H1 (cell line): ENCODE results near the gene POLG. TPM values are rescaled to one million over a fixed set of nuclear protein-coding genes. Genes with fewer than 3 reads are reported as not detected.

Experiments used
- CTCF ChIA-PET: fragments of 300-600 bp; sonication (Branson Sonifier 250); formaldehyde crosslinking; loops from one replicate; lab custom pipeline; 2021; ENCODE audit not compliant: partially characterized antibody; lab: Charles Lee
- POLR2A ChIA-PET: fragments of 300-600 bp; sonication (Branson Sonifier 250); formaldehyde crosslinking; loops from one replicate; lab custom pipeline; 2021; ENCODE audit warnings: inconsistent platforms; ENCODE audit not compliant: partially characterized antibody; lab: Charles Lee
- DNase-seq, 2 experiments: peaks; one replicate each; pipeline versions ENCODE4 v3.0.0 to v3.0.0-alpha.2; 2010 to 2022; ENCODE audit warnings: low spot score in 2 of 2, low read depth in 1 of 2, mixed read lengths in 1 of 2
- FAIRE-seq: peaks from 2 replicates; lab custom pipeline; 2011; peaks lifted over from hg19 to GRCh38; lab: Jason Lieb, UNC
- H2AFZ ChIP-seq: 2 replicates; pipeline ENCODE4 v1.8.1; 2012; ENCODE audit warnings: low read length, inconsistent platforms
- H2AK5ac ChIP-seq: 2 replicates; pipeline ENCODE4 v1.6.1; 2013; ENCODE audit warnings: low read depth, low read length
- H2BK120ac ChIP-seq: replicated peaks from 2 replicates; pipeline ENCODE3; 2013; ENCODE audit warnings: low read depth, low read length, inconsistent platforms
- H2BK12ac ChIP-seq: 2 replicates; pipeline ENCODE4 v1.6.1; 2013; ENCODE audit warnings: low read depth, low read length
- H2BK15ac ChIP-seq: 2 replicates; pipeline ENCODE4 v1.6.1; 2013; ENCODE audit warnings: low read length
- H2BK20ac ChIP-seq: 2 replicates; pipeline ENCODE4 v1.6.1; 2013; ENCODE audit warnings: low read length
- H2BK5ac ChIP-seq: 2 replicates; pipeline ENCODE4 v1.6.1; 2013; ENCODE audit warnings: low read depth, low read length
- H3K14ac ChIP-seq: 2 replicates; pipeline ENCODE4 v1.6.1; 2013; ENCODE audit warnings: inconsistent platforms; ENCODE audit not compliant: insufficient read length
- H3K18ac ChIP-seq: 2 replicates; pipeline ENCODE4 v1.6.1; 2013; ENCODE audit warnings: low read length; ENCODE audit errors: extremely low read depth
- H3K23ac ChIP-seq: 2 replicates; pipeline ENCODE4 v1.6.1; 2013; ENCODE audit warnings: inconsistent platforms; ENCODE audit not compliant: insufficient read length
- H3K23me2 ChIP-seq: 2 replicates; pipeline ENCODE4 v1.6.1; 2013; ENCODE audit warnings: low read depth, low read length
- H3K27ac ChIP-seq: 2 replicates; pipeline ENCODE4 v1.6.1; 2011; ENCODE audit warnings: low read depth, low read length, inconsistent platforms
- H3K27me3 ChIP-seq, 4 experiments: replicated peaks in 1 of 4; 1 replicate in 1 of 4; 2 replicates in 3 of 4; pipeline versions ENCODE4 v1.6.1 to v1.8.1; 2011 to 2013; ENCODE audit warnings: low read length in 3 of 4, mild to moderate bottlenecking in 3 of 4, inconsistent platforms in 2 of 4, mixed read lengths in 2 of 4, moderate library complexity in 1 of 4; ENCODE audit not compliant: control insufficient read depth in 3 of 4, insufficient read depth in 3 of 4; ENCODE audit errors: extremely low read depth in 1 of 4
- H3K36me3 ChIP-seq, 4 experiments: 2 replicates each; pipeline versions ENCODE4 v1.6.1 to v1.8.1; 2011 to 2013; ENCODE audit warnings: mild to moderate bottlenecking in 4 of 4, low read length in 3 of 4, moderate library complexity in 2 of 4, control low read depth in 1 of 4, inconsistent platforms in 1 of 4; ENCODE audit not compliant: insufficient read depth in 4 of 4, control insufficient read depth in 2 of 4
- H3K4ac ChIP-seq: replicated peaks from 2 replicates; pipeline ENCODE3; 2013; ENCODE audit warnings: low read length, low read depth, mixed read lengths, inconsistent platforms; ENCODE audit not compliant: insufficient read length
- H3K4me1 ChIP-seq, 4 experiments: replicated peaks in 1 of 4; 1 replicate in 1 of 4; 2 replicates in 3 of 4; pipeline versions ENCODE4 v1.6.1 to v1.8.1; 2011 to 2013; ENCODE audit warnings: low read length in 3 of 4, inconsistent platforms in 2 of 4, mixed read lengths in 1 of 4; ENCODE audit not compliant: insufficient read depth in 4 of 4, control insufficient read depth in 3 of 4
- H3K4me2 ChIP-seq, 2 experiments: 2 replicates each; pipeline versions ENCODE4 v1.6.1 to v1.8.1; 2011 to 2013; ENCODE audit warnings: low read depth in 2 of 2, low read length in 2 of 2, control low read depth in 1 of 2, inconsistent platforms in 1 of 2, mild to moderate bottlenecking in 1 of 2; ENCODE audit not compliant: insufficient read depth in 1 of 2
- H3K4me3 ChIP-seq, 4 experiments: fragments of 200-600, 300-600 bp in 1 of 4; sonication (generic), shearing (Covaris generic), sonication (Bioruptor Twin) in 1 of 4; 2 replicates each; pipeline versions ENCODE4 v1.5.1 to v1.8.1; 2011 to 2016; ENCODE audit warnings: low read length in 4 of 4, low read depth in 3 of 4, control low read depth in 2 of 4, inconsistent platforms in 2 of 4, mild to moderate bottlenecking in 2 of 4, mixed read lengths in 1 of 4, moderate library complexity in 1 of 4; ENCODE audit not compliant: insufficient read depth in 2 of 4; ENCODE audit errors: extremely low read depth in 1 of 4
- H3K56ac ChIP-seq: replicated peaks from 2 replicates; pipeline ENCODE3; 2013; ENCODE audit warnings: low read depth, mild to moderate bottlenecking, mixed read lengths, low read length, inconsistent platforms; ENCODE audit not compliant: insufficient read length
- H3K79me1 ChIP-seq: 2 replicates; pipeline ENCODE4 v1.6.1; 2013; ENCODE audit warnings: low read depth, low read length, control low read depth
- H3K79me2 ChIP-seq, 2 experiments: 2 replicates each; pipeline versions ENCODE4 v1.6.1 to v1.8.1; 2012 to 2013; ENCODE audit warnings: low read length in 2 of 2, mild to moderate bottlenecking in 2 of 2, inconsistent platforms in 1 of 2; ENCODE audit not compliant: insufficient read depth in 2 of 2, control insufficient read depth in 1 of 2
- H3K9ac ChIP-seq, 4 experiments: replicated peaks in 1 of 4; 1 replicate in 1 of 4; 2 replicates in 3 of 4; pipeline versions ENCODE4 v1.6.1 to v1.8.1; 2011 to 2013; ENCODE audit warnings: low read depth in 3 of 4, low read length in 3 of 4, control low read depth in 2 of 4, mild to moderate bottlenecking in 2 of 4, moderate library complexity in 2 of 4, inconsistent platforms in 1 of 4; ENCODE audit errors: extremely low read depth in 1 of 4
- H3K9me3 ChIP-seq, 2 experiments: 2 replicates each; pipeline versions ENCODE4 v1.6.1 to v1.8.1; 2012 to 2013; ENCODE audit warnings: mild to moderate bottlenecking in 2 of 2, moderate library complexity in 2 of 2, control low read depth in 1 of 2, inconsistent platforms in 1 of 2, low read depth in 1 of 2, low read length in 1 of 2, mixed read lengths in 1 of 2; ENCODE audit not compliant: insufficient read depth in 2 of 2
- H4K20me1 ChIP-seq, 2 experiments: replicated peaks in 1 of 2; 2 replicates each; pipeline versions ENCODE3 to v1.8.1; 2011 to 2013; ENCODE audit warnings: inconsistent platforms in 2 of 2, low read length in 2 of 2, mild to moderate bottlenecking in 1 of 2; ENCODE audit not compliant: insufficient read depth in 2 of 2, control insufficient read depth in 1 of 2
- H4K5ac ChIP-seq: 2 replicates; pipeline ENCODE4 v1.6.1; 2013; ENCODE audit warnings: low read length, low read depth, mixed read lengths, inconsistent platforms; ENCODE audit not compliant: insufficient read length
- H4K8ac ChIP-seq: 2 replicates; pipeline ENCODE4 v1.8.0; 2013; ENCODE audit warnings: mild to moderate bottlenecking, moderate library complexity, low read length, inconsistent platforms; ENCODE audit not compliant: insufficient read depth; ENCODE audit errors: extremely low read depth
- H4K91ac ChIP-seq: replicated peaks from 2 replicates; pipeline ENCODE3; 2013; ENCODE audit warnings: low read length, mixed read lengths, inconsistent platforms; ENCODE audit not compliant: insufficient read length
- ATF3 ChIP-seq: IDR thresholded peaks from 2 replicates; pipeline ENCODE4 v1.6.1; 2011; ENCODE audit warnings: low read depth, mild to moderate bottlenecking, low read length; ENCODE audit not compliant: insufficient read depth
- CHD2 ChIP-seq: IDR thresholded peaks from 2 replicates; pipeline ENCODE4 v1.6.1; 2012; ENCODE audit warnings: low read length, improper control_type of control experiment
- JUND ChIP-seq: IDR thresholded peaks from 2 replicates; pipeline ENCODE4 v1.6.1; 2011; ENCODE audit warnings: mild to moderate bottlenecking, improper control_type of control experiment, low read length
- MAFK ChIP-seq: IDR thresholded peaks from 2 replicates; pipeline ENCODE4 v1.6.1; 2012; ENCODE audit warnings: low read depth, mild to moderate bottlenecking, improper control_type of control experiment, low read length
- whole genome bisulfite sequencing, 2 experiments: shearing (Covaris generic) in 1 of 2; methylation state at CpG; one replicate each; pipeline versions ENCODE4 v1.1.6 to v1.1.7; 2013 to 2015; ENCODE audit warnings: low lambda C conversion rate in 2 of 2, mixed read lengths in 2 of 2, inconsistent platforms in 1 of 2, low coverage in 1 of 2, missing lambda C conversion rate in 1 of 2; ENCODE audit not compliant: insufficient replicate concordance in 2 of 2, insufficient coverage in 1 of 2, insufficient read length in 1 of 2; ENCODE audit errors: extremely low coverage in 1 of 2, missing lambda C conversion rate in 1 of 2; 5-methylcytosine and 5-hydroxymethylcytosine counted together
- polyA plus RNA-seq, 7 experiments: library from polyadenylated mRNA; depleted of rRNA in 3 of 7; stranded (reverse) in 5 of 7; unstranded in 2 of 7; fragments of >200 nt in 5 of 7; fragments of 200-250 nt in 2 of 7; gene quantifications; 1 replicate in 5 of 7; 2 replicates in 1 of 7; 4 replicates in 1 of 7; pipeline versions ENCODE4 v1.2.1 to v1.2.3, GENCODE V29; 2011 to 2013; ENCODE audit warnings: missing spikeins in 2 of 7, mixed read lengths in 2 of 7
- total RNA-seq: library from RNA; stranded (reverse); fragmentation: NEBNext Ultra II Directional; extraction: Animal tissue kit (Norgen Biotek cat#: 25700); gene quantifications from 2 replicates; pipeline ENCODE4 v1.2.1, GENCODE V29; 2021

The POLG gene
- total and polyA plus RNA-seq, 2 of the 8 experiments (the other 6 are each of a cell fraction or from before 2014, with no cell fraction given) = 14.8 to 52.3 TPM

GRCh38 chr15:89381331-89381730 lies 46.7 kb upstream of the POLG start:
- ChIA-PET POLR2A (interaction anchor here (1.6 to 1.7 kb wide), 2 partner anchors 9 to 12 kb away, joined by 6 to 7 read pairs; no protein-coding TSS in a partner anchor), CTCF (interaction anchor here (15.5 kb wide), 1 partner anchor 36 kb away, joined by 145 read pairs; no protein-coding TSS in a partner anchor)
- peaks cover 9% of the 10 kb centered on the region; the same call in 1 of the 2 replicates for H3K23me2 ChIP-seq
- no peak overlapping the region for H2BK12ac ChIP-seq
- H3K4me2 ChIP-seq = no peak overlapping the region
- H4K91ac ChIP-seq = no peak overlapping the region
- no peak overlapping the region for H3K23ac ChIP-seq
- FAIRE-seq (no peak), DNase-seq (no peak)
- H2BK120ac ChIP-seq = no peak overlapping the region
- no peak overlapping the region for H4K8ac ChIP-seq
- peaks cover 0 to 2% of the 10 kb centered on the region in 2 experiments for H4K20me1 ChIP-seq
- no peak overlapping the region for H2AFZ ChIP-seq
- H3K4ac ChIP-seq = no peak overlapping the region
- no peaks in the 10 kb centered on the region for H3K79me1 ChIP-seq
- no peak for TF ChIP-seq ATF3
- no peak for TF ChIP-seq CHD2
- no peak for TF ChIP-seq JUND
- TF ChIP-seq MAFK = no peak
- no peak overlapping the region for H3K27ac ChIP-seq
- H3K4me3 ChIP-seq = no peak overlapping the region
- H2AK5ac ChIP-seq = no peak overlapping the region
- no peak overlapping the region for H3K9ac ChIP-seq
- no peak overlapping the region for H3K14ac ChIP-seq
- 84% methylated on average over 3 of the region's 3 CpGs; no CpG with 5 or more reads in 1 of the 2 experiments for WGBS, 2 experiments
- peaks cover 65 to 96% (median 78%) of the 10 kb centered on the region in 4 experiments for H3K27me3 ChIP-seq
- no peaks in the 10 kb centered on the region for H3K9me3 ChIP-seq
- no peak overlapping the region for H2BK5ac ChIP-seq
- H3K4me1 ChIP-seq = peaks cover 16 to 45% (median 34%) of the 10 kb centered on the region in 4 experiments
- H3K56ac ChIP-seq = no peak overlapping the region
- no peak overlapping the region for H3K18ac ChIP-seq
- no peak overlapping the region for H2BK15ac ChIP-seq
- H3K36me3 ChIP-seq = peaks cover 0 to 8% (median 0%) of the 10 kb centered on the region in 4 experiments; a peak in 1 of 8 replicates
- H2BK20ac ChIP-seq = no peak overlapping the region
- no peak overlapping the region for H4K5ac ChIP-seq
- no peaks in the 10 kb centered on the region for H3K79me2 ChIP-seq
